Upper lobe of right lung (tissue), 1 donor: ENCODE data around the gene ARID5B. TPM values are rescaled to one million over a fixed set of nuclear protein-coding genes. Genes with fewer than 3 reads are reported as not detected.

ENCODE experiments used
- ATAC-seq: fragments of 200-7000 bp; cut with Tn5 transposase; one replicate; pipeline ENCODE4 v1.9.1; 2020; ENCODE audit warnings: mild to moderate bottlenecking, moderate library complexity
- DNase-seq: peaks from one replicate; pipeline ENCODE4 v3.0.0-alpha.2; 2020
- H3K27ac ChIP-seq: fragments of 200-600 bp; one replicate; pipeline ENCODE4 v1.8.0; 2022
- H3K27me3 ChIP-seq: fragments of 200-600 bp; one replicate; pipeline ENCODE4 v1.8.0; 2022; ENCODE audit warnings: mild to moderate bottlenecking
- H3K36me3 ChIP-seq: fragments of 200-600 bp; one replicate; pipeline ENCODE4 v1.8.0; 2022
- H3K4me1 ChIP-seq: fragments of 200-600 bp; one replicate; pipeline ENCODE4 v1.8.0; 2022
- H3K4me3 ChIP-seq: fragments of 200-600 bp; one replicate; pipeline ENCODE4 v1.8.0; 2022; ENCODE audit warnings: mild to moderate bottlenecking
- H3K9me3 ChIP-seq: fragments of 200-600 bp; one replicate; pipeline ENCODE4 v1.8.0; 2022
- intact Hi-C: fragments of 100-400 bp; cut with DNase I; formaldehyde crosslinking; loops from one replicate; pipeline ENCODE4 v1.11.0; 2022
- total RNA-seq: library from RNA; stranded (reverse); fragmentation: NEBNext Ultra II Directional; extraction: Animal tissue kit (Norgen Biotek cat#: 25700); gene quantifications from one replicate; pipeline ENCODE4 v1.2.1, GENCODE V29; 2021
- TF ChIP-seq, protein P1 (sequence below): fragments of 200-600 bp; IDR thresholded peaks from one replicate; pipeline ENCODE4 v1.8.0; 2022; ENCODE audit warnings: antibody characterized with exemption
- donor health status: DM: no; HTN: yes; CAD: no; lungs with severe emphysema.

The ARID5B gene
- total RNA-seq, 1 donor from 2014 or later, result 34.1 TPM

- Histone ChIP-seq H3K27me3 (no peaks in the 10 kb centered on the region), H3K4me3 (no peak overlapping the region), H3K36me3 (no peaks in the 10 kb centered on the region), H3K9me3 (no peaks in the 10 kb centered on the region), H3K27ac (no peak overlapping the region), H3K4me1 (peaks cover 19% of the 10 kb centered on the region)
- intact Hi-C loops, result no loop called here
- no peak for DNase-seq
- TF ChIP-seq, protein P1, sequence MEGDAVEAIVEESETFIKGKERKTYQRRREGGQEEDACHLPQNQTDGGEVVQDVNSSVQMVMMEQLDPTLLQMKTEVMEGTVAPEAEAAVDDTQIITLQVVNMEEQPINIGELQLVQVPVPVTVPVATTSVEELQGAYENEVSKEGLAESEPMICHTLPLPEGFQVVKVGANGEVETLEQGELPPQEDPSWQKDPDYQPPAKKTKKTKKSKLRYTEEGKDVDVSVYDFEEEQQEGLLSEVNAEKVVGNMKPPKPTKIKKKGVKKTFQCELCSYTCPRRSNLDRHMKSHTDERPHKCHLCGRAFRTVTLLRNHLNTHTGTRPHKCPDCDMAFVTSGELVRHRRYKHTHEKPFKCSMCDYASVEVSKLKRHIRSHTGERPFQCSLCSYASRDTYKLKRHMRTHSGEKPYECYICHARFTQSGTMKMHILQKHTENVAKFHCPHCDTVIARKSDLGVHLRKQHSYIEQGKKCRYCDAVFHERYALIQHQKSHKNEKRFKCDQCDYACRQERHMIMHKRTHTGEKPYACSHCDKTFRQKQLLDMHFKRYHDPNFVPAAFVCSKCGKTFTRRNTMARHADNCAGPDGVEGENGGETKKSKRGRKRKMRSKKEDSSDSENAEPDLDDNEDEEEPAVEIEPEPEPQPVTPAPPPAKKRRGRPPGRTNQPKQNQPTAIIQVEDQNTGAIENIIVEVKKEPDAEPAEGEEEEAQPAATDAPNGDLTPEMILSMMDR, result no peak
- ATAC-seq, result no peak
Measured at GRCh38 chr10:62005281-62005680, 103.8 kb downstream of the ARID5B start.

- Histone ChIP-seq H3K4me3 (no peak overlapping the region), H3K27me3 (no peaks in the 10 kb centered on the region), H3K36me3 (no peaks in the 10 kb centered on the region), H3K4me1 (peaks cover 21% of the 10 kb centered on the region), H3K9me3 (no peaks in the 10 kb centered on the region), H3K27ac (no peak overlapping the region)
- DNase-seq (no peak), ATAC-seq (no peak)
- intact Hi-C loops, result no loop called here
- TF ChIP-seq, protein P1, result no peak
Measured at GRCh38 chr10:62005687-62006086, 104.2 kb downstream of the ARID5B start.

GRCh38 chr10:62007145-62007544 lies 105.6 kb downstream of the ARID5B start:
- TF ChIP-seq, protein P1, result no peak
- no peak for DNase-seq
- H3K27ac ChIP-seq, result no peak overlapping the region
- H3K9me3 ChIP-seq, result no peaks in the 10 kb centered on the region
- no peak for ATAC-seq
- peaks cover 20% of the 10 kb centered on the region for H3K4me1 ChIP-seq
- no peak overlapping the region for H3K4me3 ChIP-seq
- intact Hi-C loops, result no loop called here
- no peaks in the 10 kb centered on the region for H3K27me3 ChIP-seq
- no peaks in the 10 kb centered on the region for H3K36me3 ChIP-seq

- H3K4me1 ChIP-seq, result peaks cover 20% of the 10 kb centered on the region
- DNase-seq (no peak), ATAC-seq (no peak)
- H3K9me3 ChIP-seq, result no peaks in the 10 kb centered on the region
- TF ChIP-seq, protein P1, result no peak
- no peaks in the 10 kb centered on the region for H3K36me3 ChIP-seq
- no peak overlapping the region for H3K4me3 ChIP-seq
- no peaks in the 10 kb centered on the region for H3K27me3 ChIP-seq
- intact Hi-C loops, result no loop called here
- no peak overlapping the region for H3K27ac ChIP-seq
Measured at GRCh38 chr10:62008196-62008595, 106.7 kb downstream of the ARID5B start.

DNA sequence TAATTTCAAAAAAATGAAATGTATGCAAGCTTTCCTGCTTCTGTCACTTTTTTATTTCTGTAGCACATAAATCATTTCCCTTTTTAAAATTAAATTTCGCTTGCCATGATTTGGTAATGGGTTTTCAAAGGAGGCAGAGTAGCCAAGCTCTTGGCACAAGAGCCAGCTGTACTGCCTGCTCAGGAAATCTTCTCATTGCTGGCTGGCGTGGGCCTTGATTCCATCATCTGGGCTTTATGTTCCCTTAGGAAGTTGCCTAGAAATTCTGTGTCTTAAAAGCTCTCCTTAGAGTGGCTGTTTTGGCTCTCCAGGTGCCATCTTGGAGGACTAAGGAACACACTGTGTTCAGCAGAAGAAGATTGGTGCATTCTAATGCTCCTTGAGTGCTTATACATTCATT lies 107.4 kb downstream of the ARID5B start:
- no peak for ATAC-seq
- DNase-seq, result no peak
- no peak overlapping the region for H3K27ac ChIP-seq
- H3K4me1 ChIP-seq, result peaks cover 20% of the 10 kb centered on the region
- H3K4me3 ChIP-seq, result no peak overlapping the region
- intact Hi-C loops, result no loop called here
- H3K36me3 ChIP-seq, result no peaks in the 10 kb centered on the region
- no peaks in the 10 kb centered on the region for H3K27me3 ChIP-seq
- H3K9me3 ChIP-seq, result no peaks in the 10 kb centered on the region
- TF ChIP-seq, protein P1, result no peak

DNA sequence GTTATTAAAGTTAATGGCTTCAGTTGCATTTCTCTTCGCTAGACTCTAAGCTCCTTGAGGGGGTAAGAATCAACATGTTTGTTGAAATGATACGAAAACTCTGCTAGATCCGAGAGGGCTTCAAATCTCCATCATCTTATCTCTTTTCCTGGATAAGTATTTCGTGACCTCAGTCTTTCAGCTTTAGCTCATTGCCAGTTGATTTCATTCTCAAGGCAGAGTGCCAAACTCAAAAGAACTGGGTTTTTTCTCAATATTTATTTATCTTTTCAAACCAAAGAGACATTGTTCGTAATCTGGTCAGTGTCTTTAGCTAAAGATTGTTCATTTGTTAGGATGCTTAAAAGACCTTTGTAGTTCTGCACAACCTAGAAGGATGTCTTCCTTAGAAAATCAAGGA lies 108.9 kb downstream of the ARID5B start:
- H3K27ac ChIP-seq, result no peak overlapping the region
- TF ChIP-seq, protein P1, result no peak
- H3K9me3 ChIP-seq, result no peaks in the 10 kb centered on the region
- no peaks in the 10 kb centered on the region for H3K36me3 ChIP-seq
- peaks cover 9% of the 10 kb centered on the region for H3K4me1 ChIP-seq
- no peak overlapping the region for H3K4me3 ChIP-seq
- DNase-seq, result no peak
- H3K27me3 ChIP-seq, result no peaks in the 10 kb centered on the region
- no peak for ATAC-seq
- intact Hi-C loops, result no loop called here
